ENCODE measurements around the gene GBE1. TPM values are rescaled to one million over a fixed set of nuclear protein-coding genes. Genes with fewer than 3 reads are reported as not detected.

The GBE1 gene
- total RNA-seq, 4 donors from 2014 or later, result 127 to 319 (median 239) TPM

DNA sequence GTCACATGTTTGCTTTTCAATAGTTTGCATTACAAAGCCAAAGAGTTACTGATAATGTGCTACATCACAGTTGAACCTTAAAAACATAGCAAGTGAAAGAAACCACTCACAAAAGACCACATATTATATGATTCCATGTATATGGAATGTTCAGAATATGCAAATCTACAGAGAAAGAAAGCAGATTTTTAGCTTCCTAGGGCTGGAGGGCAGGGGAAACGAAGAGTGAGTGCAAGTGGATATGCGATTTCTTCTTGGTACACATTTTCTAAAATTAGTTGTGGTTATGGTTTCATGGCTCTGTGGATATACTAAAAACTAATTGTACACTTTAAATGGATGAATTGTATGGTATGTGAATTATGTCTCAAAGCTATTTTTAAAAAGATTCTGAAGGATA, 4.0 kb upstream of the GBE1 start:
- ATAC-seq (no peak), DNase-seq (no peak)
- peaks cover 26 to 39% of the 10 kb centered on the region in 2 donors for H3K4me1 ChIP-seq
- H3K9me3 ChIP-seq, result no peaks in the 10 kb centered on the region
- H3K27me3 ChIP-seq, result no peaks in the 10 kb centered on the region
- peak overlapping the region; percentile 91 to 98 (median 98) for H3K27ac ChIP-seq
- no peaks in the 10 kb centered on the region for H3K36me3 ChIP-seq
- no peak overlapping the region for H3K4me3 ChIP-seq
- intact Hi-C loops (cut with DNase I; ENCODE audit: low total_unique reads) (no loop called here), in situ Hi-C loops (cut with MboI; ENCODE audit: low sequenced_read_pairs in 4 of 4) (no loop called here)
- TF ChIP-seq, protein P1, sequence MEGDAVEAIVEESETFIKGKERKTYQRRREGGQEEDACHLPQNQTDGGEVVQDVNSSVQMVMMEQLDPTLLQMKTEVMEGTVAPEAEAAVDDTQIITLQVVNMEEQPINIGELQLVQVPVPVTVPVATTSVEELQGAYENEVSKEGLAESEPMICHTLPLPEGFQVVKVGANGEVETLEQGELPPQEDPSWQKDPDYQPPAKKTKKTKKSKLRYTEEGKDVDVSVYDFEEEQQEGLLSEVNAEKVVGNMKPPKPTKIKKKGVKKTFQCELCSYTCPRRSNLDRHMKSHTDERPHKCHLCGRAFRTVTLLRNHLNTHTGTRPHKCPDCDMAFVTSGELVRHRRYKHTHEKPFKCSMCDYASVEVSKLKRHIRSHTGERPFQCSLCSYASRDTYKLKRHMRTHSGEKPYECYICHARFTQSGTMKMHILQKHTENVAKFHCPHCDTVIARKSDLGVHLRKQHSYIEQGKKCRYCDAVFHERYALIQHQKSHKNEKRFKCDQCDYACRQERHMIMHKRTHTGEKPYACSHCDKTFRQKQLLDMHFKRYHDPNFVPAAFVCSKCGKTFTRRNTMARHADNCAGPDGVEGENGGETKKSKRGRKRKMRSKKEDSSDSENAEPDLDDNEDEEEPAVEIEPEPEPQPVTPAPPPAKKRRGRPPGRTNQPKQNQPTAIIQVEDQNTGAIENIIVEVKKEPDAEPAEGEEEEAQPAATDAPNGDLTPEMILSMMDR (IDR thresholded peaks at IDR 0.05 in 4 of 5, conservative IDR thresholded peaks at IDR 0.05 in 1 of 5), result no peak
- TF ChIP-seq POLR2A (IDR thresholded peaks at IDR 0.05), result no peak

DNA sequence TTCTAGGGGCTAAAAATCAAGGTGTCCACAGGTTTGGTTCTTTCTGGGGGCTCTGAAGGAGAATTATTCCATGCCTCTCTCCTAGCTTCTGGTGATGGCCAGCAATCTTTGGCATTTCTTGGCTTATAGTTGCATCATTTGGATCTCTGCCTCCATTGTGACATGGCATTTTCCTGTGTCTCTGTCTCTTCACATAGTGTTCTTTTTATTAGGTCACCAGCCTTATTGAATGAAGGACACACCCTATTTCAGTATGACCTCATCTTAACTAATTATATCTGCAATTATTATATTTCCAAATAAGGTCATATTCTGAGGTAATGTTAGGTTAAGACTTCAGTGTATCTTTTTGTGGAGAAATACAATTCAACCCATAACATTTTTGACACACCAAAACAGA, 3.2 kb upstream of the GBE1 start:
- intact Hi-C loops (cut with DNase I; ENCODE audit: low total_unique reads), result no loop called here
- in situ Hi-C loops (cut with MboI; ENCODE audit: low sequenced_read_pairs in 4 of 4), result no loop called here
- DNase-seq, result peak in 1 of 2 donors; percentile 75

DNA sequence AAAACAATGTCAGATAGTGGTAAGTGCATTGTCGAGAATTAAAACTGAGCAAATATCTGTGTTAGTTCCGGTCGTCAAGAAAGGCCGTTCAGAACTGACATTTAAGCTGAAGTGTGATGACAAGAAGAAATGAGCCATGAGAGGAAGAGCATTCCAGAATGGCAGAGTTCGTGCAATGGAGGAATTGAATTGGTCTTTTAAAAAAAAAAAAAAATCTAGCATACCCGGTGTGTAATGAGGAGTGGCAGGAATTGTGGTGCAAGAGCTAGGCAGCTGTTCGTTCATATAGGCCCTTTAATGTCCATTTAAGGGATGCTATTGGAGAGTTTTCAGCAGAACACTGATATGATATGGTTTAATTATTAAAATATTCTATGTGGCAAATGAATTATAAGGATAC, 2.6 kb upstream of the GBE1 start:
- DNase-seq, result no peak
- intact Hi-C loops (cut with DNase I; ENCODE audit: low total_unique reads) (no loop called here), in situ Hi-C loops (cut with MboI; ENCODE audit: low sequenced_read_pairs in 4 of 4) (no loop called here)
- no peak for TF ChIP-seq POLR2A (IDR thresholded peaks at IDR 0.05)
- TF ChIP-seq, protein P1 (IDR thresholded peaks at IDR 0.05 in 4 of 5, conservative IDR thresholded peaks at IDR 0.05 in 1 of 5), result no peak
- H3K4me1 ChIP-seq, result peaks cover 26 to 43% of the 10 kb centered on the region in 2 donors
- no peaks in the 10 kb centered on the region for H3K9me3 ChIP-seq
- H3K27me3 ChIP-seq, result no peaks in the 10 kb centered on the region
- peak overlapping the region; percentile 91 to 98 (median 98) for H3K27ac ChIP-seq
- H3K36me3 ChIP-seq, result no peaks in the 10 kb centered on the region
- H3K4me3 ChIP-seq, result no peak overlapping the region
- ATAC-seq, result no peak

More for the DNA sequence above, 3.2 kb upstream of the GBE1 start:
- peak in 1 of 2 donors; percentile 23 for TF ChIP-seq POLR2A (IDR thresholded peaks at IDR 0.05)
- TF ChIP-seq, protein P1 (IDR thresholded peaks at IDR 0.05 in 4 of 5, conservative IDR thresholded peaks at IDR 0.05 in 1 of 5), result no peak
- ATAC-seq, result peak; percentile 33 to 47
- Histone ChIP-seq H3K27me3 (no peaks in the 10 kb centered on the region), H3K9me3 (no peaks in the 10 kb centered on the region), H3K4me3 (no peak overlapping the region), H3K27ac (peak overlapping the region; percentile 91 to 98 (median 98)), H3K36me3 (no peaks in the 10 kb centered on the region), H3K4me1 (peaks cover 26 to 39% of the 10 kb centered on the region in 2 donors)

DNA sequence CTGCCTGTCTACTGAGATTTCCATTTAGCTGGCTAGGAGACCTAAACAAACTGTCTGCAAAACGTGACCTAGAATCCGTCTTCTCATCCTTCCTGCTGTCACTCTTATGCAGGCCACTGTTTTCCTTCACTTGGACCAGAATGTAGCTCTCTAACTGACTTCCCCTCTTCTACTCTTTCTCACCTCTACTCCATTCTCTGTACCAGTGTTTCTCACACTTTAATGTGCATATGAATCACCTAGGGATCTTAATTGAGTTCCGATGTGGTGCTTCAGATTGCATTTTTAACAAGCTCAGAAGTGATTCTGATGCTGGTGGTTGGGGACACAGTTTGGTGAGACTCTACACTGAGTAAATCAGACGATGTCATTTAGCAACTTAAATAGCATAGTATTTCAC, 1.6 kb upstream of the GBE1 start:
- Histone ChIP-seq H3K4me3 (no peak overlapping the region), H3K9me3 (no peaks in the 10 kb centered on the region), H3K27ac (peak overlapping the region; percentile 91 to 98 (median 98)), H3K4me1 (peaks cover 29 to 53% of the 10 kb centered on the region in 2 donors), H3K36me3 (no peaks in the 10 kb centered on the region), H3K27me3 (no peaks in the 10 kb centered on the region)
- intact Hi-C loops (cut with DNase I; ENCODE audit: low total_unique reads), result no loop called here
- TF ChIP-seq, protein P1 (IDR thresholded peaks at IDR 0.05 in 4 of 5, conservative IDR thresholded peaks at IDR 0.05 in 1 of 5), result no peak
- ATAC-seq, result no peak
- no peak for DNase-seq
- in situ Hi-C loops (cut with MboI; ENCODE audit: low sequenced_read_pairs in 4 of 4), result no loop called here

Data from gastrocnemius medialis (tissue), 4 donors.